Loucy (cell line): ENCODE results near the gene HCST.
"Not testable (repeated sequence)": the region's sequence is repeated elsewhere in the genome, so short reads cannot be mapped to it uniquely, and the experiment has no call there.

Source experiments
- H2AFZ ChIP-seq: fragments of 200-600 bp; sonication (generic); 2 replicates; pipeline ENCODE4 v1.6.0; 2016; ENCODE audit warnings: antibody characterized with exemption, mild to moderate bottlenecking, low read length, moderate library complexity
- H3F3A ChIP-seq: fragments of 200-600 bp; 2 replicates; pipeline ENCODE4 v1.6.0; 2016; ENCODE audit warnings: antibody characterized with exemption, low read depth, mild to moderate bottlenecking
- H3K27me3 ChIP-seq: fragments of 200-600 bp; sonication (generic); 2 replicates; pipeline ENCODE4 v1.6.1; 2014; ENCODE audit warnings: low read length, mild to moderate bottlenecking; ENCODE audit not compliant: insufficient read depth, poor library complexity, severe bottlenecking
- H3K36me3 ChIP-seq: fragments of 200-600 bp; sonication (generic); 2 replicates; pipeline ENCODE4 v1.6.1; 2016; ENCODE audit warnings: low read length; ENCODE audit not compliant: insufficient read depth
- H3K4me1 ChIP-seq: fragments of 200-600 bp; sonication (generic); 2 replicates; pipeline ENCODE4 v1.5.1; 2014; ENCODE audit warnings: low read length, mild to moderate bottlenecking; ENCODE audit not compliant: insufficient read depth, poor library complexity, severe bottlenecking
- H3K4me2 ChIP-seq: fragments of 200-600 bp; sonication (generic); 2 replicates; pipeline ENCODE4 v1.6.0; 2014; ENCODE audit warnings: antibody characterized with exemption, low read length, low read depth, mild to moderate bottlenecking; ENCODE audit not compliant: poor library complexity, severe bottlenecking
- H3K4me3 ChIP-seq: fragments of 200-600 bp; sonication (generic); 2 replicates; pipeline ENCODE4 v1.5.1; 2014; ENCODE audit warnings: low read length, mild to moderate bottlenecking, mixed read lengths; ENCODE audit not compliant: poor library complexity, severe bottlenecking
- H3K79me2 ChIP-seq: fragments of 200-600 bp; sonication (generic); 2 replicates; pipeline ENCODE4 v1.6.1; 2014; ENCODE audit warnings: low read length; ENCODE audit not compliant: insufficient read depth
- H3K9ac ChIP-seq: fragments of 200-600 bp; sonication (generic); 2 replicates; pipeline ENCODE4 v1.6.0; 2014; ENCODE audit warnings: mild to moderate bottlenecking, low read depth, low read length, moderate library complexity; ENCODE audit not compliant: poor library complexity, severe bottlenecking
- H3K9me2 ChIP-seq: fragments of 200-600 bp; sonication (generic); replicated peaks from 2 replicates; pipeline ENCODE4 v1.6.1; 2016; ENCODE audit warnings: low read depth, low read length, mixed read lengths
- H3K9me3 ChIP-seq: fragments of 200-600 bp; sonication (generic); 2 replicates; pipeline ENCODE4 v1.6.1; 2014; ENCODE audit warnings: mild to moderate bottlenecking, antibody characterized with exemption, low read length, low read depth; ENCODE audit not compliant: insufficient read depth
- H4K20me1 ChIP-seq: fragments of 200-600 bp; sonication (generic); 2 replicates; pipeline ENCODE4 v1.6.0; 2014; ENCODE audit warnings: antibody characterized with exemption, low read length, mild to moderate bottlenecking; ENCODE audit not compliant: insufficient read depth, poor library complexity, severe bottlenecking
- EZH2phosphoT487 ChIP-seq: fragments of 200-600 bp; IDR thresholded peaks from 2 replicates; pipeline ENCODE4 v1.6.1; 2018; ENCODE audit warnings: antibody characterized with exemption, mild to moderate bottlenecking, moderate library complexity, borderline replicate concordance
- TF ChIP-seq, protein P1 (sequence below): fragments of 200-600 bp; sonication (generic); conservative IDR thresholded peaks from 2 replicates; pipeline ENCODE4 v1.5.1; 2014; ENCODE audit warnings: mild to moderate bottlenecking, antibody characterized with exemption, low read length

The HCST gene

GRCh38 chr19:35888398-35888797, 13.9 kb upstream of the HCST start:
- no peaks in the 10 kb centered on the region for H4K20me1 ChIP-seq

GRCh38 chr19:35889370-35890112, 12.8 kb upstream of the HCST start:
- Histone ChIP-seq H2AFZ (no peak overlapping the region), H3K36me3 (peaks cover 38% of the 10 kb centered on the region; the same call in 1 of the 2 replicates), H3K4me1 (no peaks in the 10 kb centered on the region), H3K9ac (no peak overlapping the region), H3K79me2 (no peaks in the 10 kb centered on the region), H3K9me3 (no peaks in the 10 kb centered on the region), H3K4me2 (no peak overlapping the region), H3F3A (no peaks in the 10 kb centered on the region), H3K27me3 (no peaks in the 10 kb centered on the region), H4K20me1 (no peaks in the 10 kb centered on the region), H3K9me2 (no peaks in the 10 kb centered on the region), H3K4me3 (no peak overlapping the region)
- TF ChIP-seq, protein P1, sequence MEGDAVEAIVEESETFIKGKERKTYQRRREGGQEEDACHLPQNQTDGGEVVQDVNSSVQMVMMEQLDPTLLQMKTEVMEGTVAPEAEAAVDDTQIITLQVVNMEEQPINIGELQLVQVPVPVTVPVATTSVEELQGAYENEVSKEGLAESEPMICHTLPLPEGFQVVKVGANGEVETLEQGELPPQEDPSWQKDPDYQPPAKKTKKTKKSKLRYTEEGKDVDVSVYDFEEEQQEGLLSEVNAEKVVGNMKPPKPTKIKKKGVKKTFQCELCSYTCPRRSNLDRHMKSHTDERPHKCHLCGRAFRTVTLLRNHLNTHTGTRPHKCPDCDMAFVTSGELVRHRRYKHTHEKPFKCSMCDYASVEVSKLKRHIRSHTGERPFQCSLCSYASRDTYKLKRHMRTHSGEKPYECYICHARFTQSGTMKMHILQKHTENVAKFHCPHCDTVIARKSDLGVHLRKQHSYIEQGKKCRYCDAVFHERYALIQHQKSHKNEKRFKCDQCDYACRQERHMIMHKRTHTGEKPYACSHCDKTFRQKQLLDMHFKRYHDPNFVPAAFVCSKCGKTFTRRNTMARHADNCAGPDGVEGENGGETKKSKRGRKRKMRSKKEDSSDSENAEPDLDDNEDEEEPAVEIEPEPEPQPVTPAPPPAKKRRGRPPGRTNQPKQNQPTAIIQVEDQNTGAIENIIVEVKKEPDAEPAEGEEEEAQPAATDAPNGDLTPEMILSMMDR: no peak
- TF ChIP-seq EZH2phosphoT487: no peak

More at GRCh38 chr19:35888398-35888797, 13.9 kb upstream of the HCST start:
- no peaks in the 10 kb centered on the region for H3K4me1 ChIP-seq
- TF ChIP-seq EZH2phosphoT487: no peak
- TF ChIP-seq, protein P1: no peak
- H3K79me2 ChIP-seq: no peaks in the 10 kb centered on the region
- H3K27me3 ChIP-seq: no peaks in the 10 kb centered on the region
- H3K4me2 ChIP-seq: no peak overlapping the region
- no peaks in the 10 kb centered on the region for H3K9me3 ChIP-seq
- no peak overlapping the region for H3K9ac ChIP-seq
- no peak overlapping the region for H2AFZ ChIP-seq
- H3K36me3 ChIP-seq: peaks cover 38% of the 10 kb centered on the region; the same call in 1 of the 2 replicates
- H3F3A ChIP-seq: no peaks in the 10 kb centered on the region
- H3K9me2 ChIP-seq: no peaks in the 10 kb centered on the region
- H3K4me3 ChIP-seq: no peak overlapping the region

GRCh38 chr19:35890113-35890650, 12.1 kb upstream of the HCST start:
- no peak overlapping the region for H3K4me3 ChIP-seq
- H3K9me2 ChIP-seq: no peaks in the 10 kb centered on the region
- peaks cover 38% of the 10 kb centered on the region; the same call in 1 of the 2 replicates for H3K36me3 ChIP-seq
- no peaks in the 10 kb centered on the region for H3K4me1 ChIP-seq
- no peaks in the 10 kb centered on the region for H3K79me2 ChIP-seq
- no peak for TF ChIP-seq EZH2phosphoT487
- TF ChIP-seq, protein P1: no peak
- H3K27me3 ChIP-seq: no peaks in the 10 kb centered on the region
- H4K20me1 ChIP-seq: no peaks in the 10 kb centered on the region
- no peaks in the 10 kb centered on the region for H3K9me3 ChIP-seq
- H3F3A ChIP-seq: no peaks in the 10 kb centered on the region
- no peak overlapping the region for H3K4me2 ChIP-seq
- no peak overlapping the region for H2AFZ ChIP-seq
- H3K9ac ChIP-seq: no peak overlapping the region

DNA sequence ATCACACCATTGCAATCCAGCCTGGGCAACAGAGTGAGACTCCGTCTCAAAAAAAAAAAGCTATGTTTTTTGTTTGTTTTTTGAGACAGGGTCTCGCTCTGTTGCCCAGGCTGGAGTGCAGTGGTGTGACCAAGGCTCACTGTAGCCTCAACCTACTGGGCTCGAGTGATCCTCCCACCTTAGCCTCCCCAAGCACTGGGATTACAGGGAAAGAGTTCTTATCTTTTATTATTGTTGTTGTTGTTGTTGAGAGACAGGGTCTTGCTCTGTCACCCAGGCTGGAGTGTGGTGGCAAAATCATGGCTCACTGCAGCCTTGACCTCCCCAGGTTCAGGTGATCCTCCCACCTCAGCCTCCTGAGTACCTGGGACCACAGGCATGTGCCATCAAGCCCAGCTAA, 10.5 kb upstream of the HCST start:
- not testable (repeated sequence) for H3F3A ChIP-seq, H3K4me2 ChIP-seq, H2AFZ ChIP-seq, H4K20me1 ChIP-seq, H3K9me3 ChIP-seq, H3K4me1 ChIP-seq, H3K4me3 ChIP-seq, H3K79me2 ChIP-seq, H3K9me2 ChIP-seq, H3K9ac ChIP-seq, H3K27me3 ChIP-seq
- H3K36me3 ChIP-seq: peaks cover 53% of the 10 kb centered on the region; the same call in 1 of the 2 replicates
